ENCODE data around the gene RHOD. TPM values are rescaled to one million over a fixed set of nuclear protein-coding genes. Genes with fewer than 3 reads are reported as not detected.
A peak's percentile ranks its signal among the peaks of the same experiment; 100 is the strongest.

The RHOD gene
- total RNA-seq, 1 donor from 2014 or later = 19.5 TPM

GRCh38 chr11:67055812-67056211 is 835 bp upstream of the RHOD start:
- no peaks in the 10 kb centered on the region for H3K9me3 Mint-ChIP-seq
- DNase-seq (ENCODE audit: low spot score in 2 of 2, unreplicated experiment in 2 of 2) = no peak
- H3K4me3 Mint-ChIP-seq = peak overlapping the region; percentile 78
- peaks cover 24% of the 10 kb centered on the region for H3K4me1 Mint-ChIP-seq
- H3K27me3 Mint-ChIP-seq (ENCODE audit: low read depth) = no peaks in the 10 kb centered on the region
- H3K27ac Mint-ChIP-seq = peak overlapping the region; percentile 78
- TF ChIP-seq, protein P1, sequence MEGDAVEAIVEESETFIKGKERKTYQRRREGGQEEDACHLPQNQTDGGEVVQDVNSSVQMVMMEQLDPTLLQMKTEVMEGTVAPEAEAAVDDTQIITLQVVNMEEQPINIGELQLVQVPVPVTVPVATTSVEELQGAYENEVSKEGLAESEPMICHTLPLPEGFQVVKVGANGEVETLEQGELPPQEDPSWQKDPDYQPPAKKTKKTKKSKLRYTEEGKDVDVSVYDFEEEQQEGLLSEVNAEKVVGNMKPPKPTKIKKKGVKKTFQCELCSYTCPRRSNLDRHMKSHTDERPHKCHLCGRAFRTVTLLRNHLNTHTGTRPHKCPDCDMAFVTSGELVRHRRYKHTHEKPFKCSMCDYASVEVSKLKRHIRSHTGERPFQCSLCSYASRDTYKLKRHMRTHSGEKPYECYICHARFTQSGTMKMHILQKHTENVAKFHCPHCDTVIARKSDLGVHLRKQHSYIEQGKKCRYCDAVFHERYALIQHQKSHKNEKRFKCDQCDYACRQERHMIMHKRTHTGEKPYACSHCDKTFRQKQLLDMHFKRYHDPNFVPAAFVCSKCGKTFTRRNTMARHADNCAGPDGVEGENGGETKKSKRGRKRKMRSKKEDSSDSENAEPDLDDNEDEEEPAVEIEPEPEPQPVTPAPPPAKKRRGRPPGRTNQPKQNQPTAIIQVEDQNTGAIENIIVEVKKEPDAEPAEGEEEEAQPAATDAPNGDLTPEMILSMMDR (IDR thresholded peaks at IDR 0.05; ENCODE audit: unreplicated experiment) = no peak
- no peaks in the 10 kb centered on the region for H3K36me3 Mint-ChIP-seq

DNA sequence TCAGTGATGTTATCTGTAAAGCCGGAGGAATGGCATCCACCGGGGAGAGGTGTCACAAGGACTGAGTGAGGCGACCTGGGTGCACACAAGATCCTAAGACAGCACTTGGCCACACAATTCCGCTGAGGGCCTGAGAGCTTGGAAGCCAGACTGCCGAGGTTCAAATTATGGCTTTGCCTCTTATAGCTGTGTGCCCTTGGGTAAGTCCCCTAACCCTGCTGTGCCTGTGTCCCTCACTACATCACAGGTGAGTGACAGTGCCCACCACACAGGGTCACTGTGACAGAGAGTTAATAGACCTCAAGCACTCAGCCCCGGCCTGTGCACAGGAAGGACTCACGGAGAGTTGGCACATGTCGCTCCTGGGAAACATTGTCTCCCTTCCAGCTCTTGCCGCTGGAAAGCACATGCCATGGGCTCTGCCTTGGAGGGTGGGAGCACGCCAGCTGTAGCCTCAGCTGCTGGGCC is 592 bp downstream of the RHOD start:
- Mint-ChIP-seq H3K27me3 (ENCODE audit: low read depth) (no peaks in the 10 kb centered on the region), H3K36me3 (no peaks in the 10 kb centered on the region), H3K9me3 (no peaks in the 10 kb centered on the region), H3K4me1 (peaks cover 24% of the 10 kb centered on the region), H3K4me3 (peak overlapping the region; percentile 61), H3K27ac (no peak overlapping the region)
- DNase-seq (ENCODE audit: low spot score in 2 of 2, unreplicated experiment in 2 of 2) = no peak
- TF ChIP-seq, protein P1 (IDR thresholded peaks at IDR 0.05; ENCODE audit: unreplicated experiment) = no peak

- H3K36me3 Mint-ChIP-seq = no peaks in the 10 kb centered on the region
- TF ChIP-seq, protein P1 (IDR thresholded peaks at IDR 0.05; ENCODE audit: unreplicated experiment) = no peak
- no peak overlapping the region for H3K27ac Mint-ChIP-seq
- H3K4me3 Mint-ChIP-seq = peak overlapping the region; percentile 5
- DNase-seq (ENCODE audit: low spot score in 2 of 2, unreplicated experiment in 2 of 2) = no peak
- H3K4me1 Mint-ChIP-seq = peaks cover 24% of the 10 kb centered on the region
- H3K9me3 Mint-ChIP-seq = no peaks in the 10 kb centered on the region
- H3K27me3 Mint-ChIP-seq (ENCODE audit: low read depth) = no peaks in the 10 kb centered on the region
Measured at GRCh38 chr11:67058506-67058905, 1.9 kb downstream of the RHOD start.

GRCh38 chr11:67059671-67060070 is 3.0 kb downstream of the RHOD start:
- Mint-ChIP-seq H3K9me3 (no peaks in the 10 kb centered on the region), H3K4me3 (no peak overlapping the region), H3K27me3 (ENCODE audit: low read depth) (no peaks in the 10 kb centered on the region), H3K27ac (no peak overlapping the region), H3K36me3 (no peaks in the 10 kb centered on the region), H3K4me1 (peaks cover 18% of the 10 kb centered on the region)
- TF ChIP-seq, protein P1 (IDR thresholded peaks at IDR 0.05; ENCODE audit: unreplicated experiment) = no peak
- DNase-seq (ENCODE audit: low spot score in 2 of 2, unreplicated experiment in 2 of 2) = no peak

DNA sequence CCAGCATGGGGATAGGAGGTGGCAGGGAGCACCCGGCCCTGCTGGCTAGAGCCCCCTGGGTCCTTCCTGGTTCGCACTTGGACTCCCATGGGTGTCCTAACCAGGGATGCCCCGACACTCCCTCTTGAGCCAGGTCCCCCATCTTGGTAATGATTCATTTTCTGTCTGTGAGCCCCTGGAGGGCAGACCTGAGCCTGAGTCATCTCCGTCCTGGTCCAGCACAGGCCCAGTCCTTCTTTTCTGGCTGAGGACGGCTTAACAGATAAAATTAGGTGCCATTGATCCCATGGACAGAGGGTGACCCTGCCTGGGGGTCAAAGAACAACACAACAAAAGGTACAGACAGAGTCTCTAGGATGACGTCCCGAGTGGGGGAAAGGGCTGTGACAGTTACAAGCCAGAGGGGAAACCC is 3.5 kb downstream of the RHOD start:
- Mint-ChIP-seq H3K27me3 (ENCODE audit: low read depth) (no peaks in the 10 kb centered on the region), H3K9me3 (no peaks in the 10 kb centered on the region), H3K36me3 (no peaks in the 10 kb centered on the region), H3K27ac (peak overlapping the region; percentile 14), H3K4me3 (no peak overlapping the region), H3K4me1 (peaks cover 15% of the 10 kb centered on the region)
- no peak for DNase-seq (ENCODE audit: low spot score in 2 of 2, unreplicated experiment in 2 of 2)
- TF ChIP-seq, protein P1 (IDR thresholded peaks at IDR 0.05; ENCODE audit: unreplicated experiment) = no peak

Data from mesothelial cell of epicardium (in vitro differentiated cells).